ENCODE measurements around the gene ERG. TPM values are rescaled to one million over a fixed set of nuclear protein-coding genes. Genes with fewer than 3 reads are reported as not detected.
A peak's percentile ranks its signal among the peaks of the same experiment; 100 is the strongest.

Gene ERG
- total RNA-seq, 2 donors from 2014 or later, result 0.07 TPM; not detected in 1

- Mint-ChIP-seq H3K4me3 (no peak overlapping the region), H3K9me3 (no peaks in the 10 kb centered on the region), H3K27me3 (ENCODE audit: low read depth) (no peaks in the 10 kb centered on the region), H3K36me3 (ENCODE audit: insufficient read depth in 2 of 2) (no peaks in the 10 kb centered on the region), H3K27ac (no peak overlapping the region), H3K4me1 (ENCODE audit: low read depth) (no peaks in the 10 kb centered on the region)
- DNase-seq, result no peak
- ATAC-seq (replicated peaks in 1 of 2), result no peak
Observed at GRCh38 chr21:38433471-38433870, 64.8 kb downstream of the ERG start.

GRCh38 chr21:38430401-38430984, 67.8 kb downstream of the ERG start:
- H3K4me1 Mint-ChIP-seq (ENCODE audit: low read depth), result no peaks in the 10 kb centered on the region
- no peak overlapping the region for H3K4me3 Mint-ChIP-seq
- peaks cover 4% of the 10 kb centered on the region for H3K27me3 Mint-ChIP-seq (ENCODE audit: low read depth)

GRCh38 chr21:38429011-38429410, 69.3 kb downstream of the ERG start:
- H3K27ac Mint-ChIP-seq, result no peak overlapping the region
- peaks cover 16% of the 10 kb centered on the region for H3K27me3 Mint-ChIP-seq (ENCODE audit: low read depth)
- H3K36me3 Mint-ChIP-seq (ENCODE audit: insufficient read depth in 2 of 2), result no peaks in the 10 kb centered on the region
- ATAC-seq (replicated peaks in 1 of 2), result no peak
- H3K9me3 Mint-ChIP-seq, result no peaks in the 10 kb centered on the region
- H3K4me1 Mint-ChIP-seq (ENCODE audit: low read depth), result no peaks in the 10 kb centered on the region
- H3K4me3 Mint-ChIP-seq, result no peak overlapping the region
- no peak for DNase-seq

More at GRCh38 chr21:38430401-38430984, 67.8 kb downstream of the ERG start:
- H3K36me3 Mint-ChIP-seq (ENCODE audit: insufficient read depth in 2 of 2), result no peaks in the 10 kb centered on the region
- ATAC-seq (replicated peaks in 1 of 2), result no peak
- no peaks in the 10 kb centered on the region for H3K9me3 Mint-ChIP-seq
- no peak for DNase-seq
- no peak overlapping the region for H3K27ac Mint-ChIP-seq

- H3K4me1 Mint-ChIP-seq (ENCODE audit: low read depth), result no peaks in the 10 kb centered on the region
- ATAC-seq (replicated peaks in 1 of 2) (no peak), DNase-seq (no peak)
- H3K27me3 Mint-ChIP-seq (ENCODE audit: low read depth), result peaks cover 16% of the 10 kb centered on the region
- H3K9me3 Mint-ChIP-seq, result no peaks in the 10 kb centered on the region
- no peak overlapping the region for H3K4me3 Mint-ChIP-seq
- no peaks in the 10 kb centered on the region for H3K36me3 Mint-ChIP-seq (ENCODE audit: insufficient read depth in 2 of 2)
- no peak overlapping the region for H3K27ac Mint-ChIP-seq
Observed at GRCh38 chr21:38428211-38428610, 70.1 kb downstream of the ERG start.

GRCh38 chr21:38424305-38425019, 73.8 kb downstream of the ERG start:
- ATAC-seq (replicated peaks in 1 of 2) (no peak), DNase-seq (no peak)
- Mint-ChIP-seq H3K27ac (no peak overlapping the region), H3K9me3 (no peaks in the 10 kb centered on the region), H3K36me3 (ENCODE audit: insufficient read depth in 2 of 2) (no peaks in the 10 kb centered on the region), H3K4me1 (ENCODE audit: low read depth) (no peaks in the 10 kb centered on the region), H3K27me3 (ENCODE audit: low read depth) (peaks cover 16% of the 10 kb centered on the region), H3K4me3 (no peak overlapping the region)

GRCh38 chr21:38422082-38422481, 76.2 kb downstream of the ERG start:
- DNase-seq, result no peak
- ATAC-seq (replicated peaks in 1 of 2), result no peak
- Mint-ChIP-seq H3K9me3 (no peaks in the 10 kb centered on the region), H3K27me3 (ENCODE audit: low read depth) (peaks cover 16% of the 10 kb centered on the region), H3K4me1 (ENCODE audit: low read depth) (no peaks in the 10 kb centered on the region), H3K4me3 (no peak overlapping the region), H3K27ac (no peak overlapping the region), H3K36me3 (ENCODE audit: insufficient read depth in 2 of 2) (no peaks in the 10 kb centered on the region)

- H3K27me3 Mint-ChIP-seq (ENCODE audit: low read depth), result peaks cover 8% of the 10 kb centered on the region
- DNase-seq (no peak), ATAC-seq (replicated peaks in 1 of 2) (no peak)
- H3K4me3 Mint-ChIP-seq, result no peak overlapping the region
- no peaks in the 10 kb centered on the region for H3K36me3 Mint-ChIP-seq (ENCODE audit: insufficient read depth in 2 of 2)
- H3K4me1 Mint-ChIP-seq (ENCODE audit: low read depth), result no peaks in the 10 kb centered on the region
- no peaks in the 10 kb centered on the region for H3K9me3 Mint-ChIP-seq
- H3K27ac Mint-ChIP-seq, result no peak overlapping the region
Observed at GRCh38 chr21:38420140-38420539, 78.1 kb downstream of the ERG start.

GRCh38 chr21:38417726-38418125, 80.6 kb downstream of the ERG start:
- no peaks in the 10 kb centered on the region for H3K9me3 Mint-ChIP-seq
- ATAC-seq (replicated peaks in 1 of 2), result no peak
- H3K27ac Mint-ChIP-seq, result no peak overlapping the region
- H3K27me3 Mint-ChIP-seq (ENCODE audit: low read depth), result peaks cover 8% of the 10 kb centered on the region
- H3K4me1 Mint-ChIP-seq (ENCODE audit: low read depth), result no peaks in the 10 kb centered on the region
- no peak for DNase-seq
- H3K36me3 Mint-ChIP-seq (ENCODE audit: insufficient read depth in 2 of 2), result no peaks in the 10 kb centered on the region
- H3K4me3 Mint-ChIP-seq, result no peak overlapping the region

GRCh38 chr21:38416791-38417190, 81.5 kb downstream of the ERG start:
- ATAC-seq (replicated peaks in 1 of 2), result peak in 1 of 2 donors; percentile 26
- H3K4me1 Mint-ChIP-seq (ENCODE audit: low read depth), result no peaks in the 10 kb centered on the region
- no peaks in the 10 kb centered on the region for H3K9me3 Mint-ChIP-seq
- no peak overlapping the region for H3K4me3 Mint-ChIP-seq
- DNase-seq, result no peak
- H3K27ac Mint-ChIP-seq, result no peak overlapping the region
- peaks cover 8% of the 10 kb centered on the region for H3K27me3 Mint-ChIP-seq (ENCODE audit: low read depth)
- H3K36me3 Mint-ChIP-seq (ENCODE audit: insufficient read depth in 2 of 2), result no peaks in the 10 kb centered on the region

GRCh38 chr21:38413958-38414548, 84.2 kb downstream of the ERG start:
- Mint-ChIP-seq H3K27ac (no peak overlapping the region), H3K9me3 (peaks cover 0 to 2% of the 10 kb centered on the region in 2 donors), H3K4me1 (ENCODE audit: low read depth) (no peaks in the 10 kb centered on the region), H3K36me3 (ENCODE audit: insufficient read depth in 2 of 2) (no peaks in the 10 kb centered on the region), H3K27me3 (ENCODE audit: low read depth) (peaks cover 13% of the 10 kb centered on the region), H3K4me3 (no peak overlapping the region)
- no peak for DNase-seq
- no peak for ATAC-seq (replicated peaks in 1 of 2)

GRCh38 chr21:38410466-38410865, 87.8 kb downstream of the ERG start:
- H3K27me3 Mint-ChIP-seq (ENCODE audit: low read depth), result peaks cover 13% of the 10 kb centered on the region
- no peaks in the 10 kb centered on the region for H3K4me1 Mint-ChIP-seq (ENCODE audit: low read depth)
- no peak overlapping the region for H3K27ac Mint-ChIP-seq
- no peak for DNase-seq
- H3K4me3 Mint-ChIP-seq, result no peak overlapping the region
- no peaks in the 10 kb centered on the region for H3K36me3 Mint-ChIP-seq (ENCODE audit: insufficient read depth in 2 of 2)
- no peak for ATAC-seq (replicated peaks in 1 of 2)
- peaks cover 0 to 2% of the 10 kb centered on the region in 2 donors for H3K9me3 Mint-ChIP-seq

- Mint-ChIP-seq H3K9me3 (peaks cover 0 to 2% of the 10 kb centered on the region in 2 donors), H3K4me1 (ENCODE audit: low read depth) (no peaks in the 10 kb centered on the region), H3K36me3 (ENCODE audit: insufficient read depth in 2 of 2) (no peaks in the 10 kb centered on the region), H3K27me3 (ENCODE audit: low read depth) (peaks cover 15% of the 10 kb centered on the region), H3K4me3 (no peak overlapping the region), H3K27ac (no peak overlapping the region)
- DNase-seq, result no peak
- ATAC-seq (replicated peaks in 1 of 2), result no peak
Observed at GRCh38 chr21:38409907-38410306, 88.4 kb downstream of the ERG start.

GRCh38 chr21:38404177-38404576, 94.1 kb downstream of the ERG start:
- Mint-ChIP-seq H3K27ac (no peak overlapping the region), H3K4me1 (ENCODE audit: low read depth) (no peaks in the 10 kb centered on the region), H3K9me3 (no peaks in the 10 kb centered on the region), H3K27me3 (ENCODE audit: low read depth) (peaks cover 36% of the 10 kb centered on the region), H3K4me3 (no peak overlapping the region), H3K36me3 (ENCODE audit: insufficient read depth in 2 of 2) (no peaks in the 10 kb centered on the region)
- ATAC-seq (replicated peaks in 1 of 2) (no peak), DNase-seq (no peak)

Data from activated T-cell treated with anti-CD3 and anti-CD28 coated beads, Interleukin-2, amount 50 U/mL, for 72 hours (primary cell).